T-helper 1 cell treated with Interleukin-12 subunit alpha and Interleukin-12 subunit beta and Interleukin-4 antibody, amounts not matched to agents 30 μg/mL and 1 μg/mL, for 36 hours (primary cell): ENCODE data around the gene PTTG1IP.

ENCODE experiments used
- H3K27ac Mint-ChIP-seq: one replicate; pipeline ENCODE4 v1.8.0; 2021; ENCODE audit warnings: mild to moderate bottlenecking, mixed read lengths
- H3K27me3 Mint-ChIP-seq: one replicate; pipeline ENCODE4 v1.8.0; 2021; ENCODE audit warnings: low read depth, mixed read lengths
- H3K36me3 Mint-ChIP-seq: one replicate; pipeline ENCODE4 v1.8.0; 2021; ENCODE audit warnings: low read depth, mixed read lengths
- H3K4me1 Mint-ChIP-seq: one replicate; pipeline ENCODE4 v1.8.0; 2021; ENCODE audit warnings: low read depth, mixed read lengths
- H3K4me3 Mint-ChIP-seq: one replicate; pipeline ENCODE4 v1.8.0; 2021; ENCODE audit warnings: mild to moderate bottlenecking, moderate library complexity, mixed read lengths
- H3K9me3 Mint-ChIP-seq: one replicate; pipeline ENCODE4 v1.8.0; 2021; ENCODE audit warnings: mixed read lengths

Gene PTTG1IP

GRCh38 chr21:44816761-44817505 is 56.6 kb downstream of the PTTG1IP start:
- Mint-ChIP-seq H3K4me3 (peak overlapping the region; percentile 81), H3K27me3 (peaks cover 9% of the 10 kb centered on the region), H3K9me3 (peaks cover 3% of the 10 kb centered on the region), H3K4me1 (peaks cover 5% of the 10 kb centered on the region), H3K27ac (peak overlapping the region; percentile 69), H3K36me3 (peaks cover 8% of the 10 kb centered on the region)

- Mint-ChIP-seq H3K27ac (peak overlapping the region; percentile 69), H3K4me3 (peak overlapping the region; percentile 81), H3K9me3 (no peaks in the 10 kb centered on the region), H3K36me3 (peaks cover 8% of the 10 kb centered on the region), H3K27me3 (peaks cover 9% of the 10 kb centered on the region), H3K4me1 (peaks cover 5% of the 10 kb centered on the region)
Measured at GRCh38 chr21:44815852-44816628, 57.5 kb downstream of the PTTG1IP start.

GRCh38 chr21:44815225-44815624 is 58.3 kb downstream of the PTTG1IP start:
- Mint-ChIP-seq H3K36me3 (peaks cover 8% of the 10 kb centered on the region), H3K9me3 (no peaks in the 10 kb centered on the region), H3K27ac (no peak overlapping the region), H3K4me1 (peaks cover 8% of the 10 kb centered on the region), H3K27me3 (peaks cover 7% of the 10 kb centered on the region), H3K4me3 (no peak overlapping the region)

GRCh38 chr21:44814498-44815023 is 58.9 kb downstream of the PTTG1IP start:
- H3K27me3 Mint-ChIP-seq = peaks cover 2% of the 10 kb centered on the region
- H3K27ac Mint-ChIP-seq = no peak overlapping the region
- peaks cover 12% of the 10 kb centered on the region for H3K36me3 Mint-ChIP-seq
- no peaks in the 10 kb centered on the region for H3K9me3 Mint-ChIP-seq
- no peak overlapping the region for H3K4me3 Mint-ChIP-seq
- peaks cover 11% of the 10 kb centered on the region for H3K4me1 Mint-ChIP-seq

- Mint-ChIP-seq H3K27ac (no peak overlapping the region), H3K36me3 (peaks cover 14% of the 10 kb centered on the region), H3K4me3 (no peak overlapping the region), H3K4me1 (peaks cover 11% of the 10 kb centered on the region), H3K9me3 (no peaks in the 10 kb centered on the region), H3K27me3 (no peaks in the 10 kb centered on the region)
Measured at GRCh38 chr21:44813727-44814126, 59.8 kb downstream of the PTTG1IP start.

GRCh38 chr21:44813149-44813548 is 60.3 kb downstream of the PTTG1IP start:
- no peaks in the 10 kb centered on the region for H3K27me3 Mint-ChIP-seq
- peaks cover 14% of the 10 kb centered on the region for H3K36me3 Mint-ChIP-seq
- H3K4me1 Mint-ChIP-seq = peaks cover 11% of the 10 kb centered on the region
- H3K9me3 Mint-ChIP-seq = no peaks in the 10 kb centered on the region
- no peak overlapping the region for H3K4me3 Mint-ChIP-seq
- H3K27ac Mint-ChIP-seq = no peak overlapping the region

- Mint-ChIP-seq H3K9me3 (no peaks in the 10 kb centered on the region), H3K36me3 (peaks cover 14% of the 10 kb centered on the region), H3K4me1 (peaks cover 11% of the 10 kb centered on the region), H3K4me3 (no peak overlapping the region), H3K27me3 (no peaks in the 10 kb centered on the region), H3K27ac (no peak overlapping the region)
Measured at GRCh38 chr21:44812640-44813039, 60.9 kb downstream of the PTTG1IP start.

GRCh38 chr21:44810779-44811178 is 62.7 kb downstream of the PTTG1IP start:
- H3K27ac Mint-ChIP-seq = no peak overlapping the region
- no peaks in the 10 kb centered on the region for H3K9me3 Mint-ChIP-seq

GRCh38 chr21:44805859-44806258 is 67.6 kb downstream of the PTTG1IP start:
- H3K36me3 Mint-ChIP-seq = peaks cover 34% of the 10 kb centered on the region
- H3K27me3 Mint-ChIP-seq = no peaks in the 10 kb centered on the region
- no peak overlapping the region for H3K27ac Mint-ChIP-seq
- no peaks in the 10 kb centered on the region for H3K9me3 Mint-ChIP-seq
- H3K4me3 Mint-ChIP-seq = no peak overlapping the region
- H3K4me1 Mint-ChIP-seq = peaks cover 15% of the 10 kb centered on the region

More at GRCh38 chr21:44810779-44811178, 62.7 kb downstream of the PTTG1IP start:
- peaks cover 23% of the 10 kb centered on the region for H3K36me3 Mint-ChIP-seq
- no peak overlapping the region for H3K4me3 Mint-ChIP-seq
- no peaks in the 10 kb centered on the region for H3K27me3 Mint-ChIP-seq
- peaks cover 7% of the 10 kb centered on the region for H3K4me1 Mint-ChIP-seq

GRCh38 chr21:44805226-44805625 is 68.3 kb downstream of the PTTG1IP start:
- H3K36me3 Mint-ChIP-seq = peaks cover 34% of the 10 kb centered on the region
- H3K27me3 Mint-ChIP-seq = no peaks in the 10 kb centered on the region
- peaks cover 21% of the 10 kb centered on the region for H3K4me1 Mint-ChIP-seq
- no peaks in the 10 kb centered on the region for H3K9me3 Mint-ChIP-seq
- no peak overlapping the region for H3K27ac Mint-ChIP-seq
- H3K4me3 Mint-ChIP-seq = no peak overlapping the region

GRCh38 chr21:44804762-44805161 is 68.7 kb downstream of the PTTG1IP start:
- Mint-ChIP-seq H3K36me3 (peaks cover 34% of the 10 kb centered on the region), H3K27ac (peak overlapping the region; percentile 24), H3K9me3 (no peaks in the 10 kb centered on the region), H3K4me1 (peaks cover 21% of the 10 kb centered on the region), H3K4me3 (no peak overlapping the region), H3K27me3 (no peaks in the 10 kb centered on the region)

- H3K27me3 Mint-ChIP-seq = no peaks in the 10 kb centered on the region
- no peaks in the 10 kb centered on the region for H3K9me3 Mint-ChIP-seq
- H3K36me3 Mint-ChIP-seq = peaks cover 37% of the 10 kb centered on the region
- no peak overlapping the region for H3K27ac Mint-ChIP-seq
- H3K4me3 Mint-ChIP-seq = peak overlapping the region; percentile 81
- H3K4me1 Mint-ChIP-seq = peaks cover 28% of the 10 kb centered on the region
Measured at GRCh38 chr21:44803651-44804050, 69.8 kb downstream of the PTTG1IP start.

- peaks cover 32% of the 10 kb centered on the region for H3K4me1 Mint-ChIP-seq
- no peaks in the 10 kb centered on the region for H3K27me3 Mint-ChIP-seq
- peak overlapping the region; percentile 81 for H3K4me3 Mint-ChIP-seq
- H3K36me3 Mint-ChIP-seq = peaks cover 39% of the 10 kb centered on the region
- H3K9me3 Mint-ChIP-seq = no peaks in the 10 kb centered on the region
- H3K27ac Mint-ChIP-seq = peak overlapping the region; percentile 67
Measured at GRCh38 chr21:44802396-44803153, 70.9 kb downstream of the PTTG1IP start.
